Cardiac muscle cell (in vitro differentiated cells and primary cell): ENCODE results near the gene YAP1. TPM values are rescaled to one million over a fixed set of nuclear protein-coding genes. Genes with fewer than 3 reads are reported as not detected.

Experiments
- DNase-seq, 2 donors: peaks; one replicate each; pipeline versions ENCODE4 v3.0.0 to v3.0.0-alpha.2; 2010 to 2017; ENCODE audit warnings: low read depth in 1 of 2, low spot score in 1 of 2
- H3K27ac ChIP-seq: fragments of 200-600 bp; sonication (generic); 2 replicates; pipeline ENCODE4 v1.5.1; 2016
- H3K27me3 ChIP-seq: fragments of 200-600 bp; sonication (generic); 2 replicates; pipeline ENCODE4 v1.6.0; 2016; ENCODE audit warnings: control low read depth
- H3K36me3 ChIP-seq: fragments of 200-600 bp; sonication (generic); 2 replicates; pipeline ENCODE4 v1.5.1; 2016; ENCODE audit warnings: control low read depth
- H3K4me1 ChIP-seq: fragments of 200-600 bp; sonication (generic); 2 replicates; pipeline ENCODE4 v1.8.1; 2017; ENCODE audit warnings: low read depth, mild to moderate bottlenecking, mixed run types
- H3K4me3 ChIP-seq: fragments of 200-600 bp; sonication (generic); 2 replicates; pipeline ENCODE4 v1.5.1; 2016; ENCODE audit warnings: mild to moderate bottlenecking
- H3K9me3 ChIP-seq: fragments of 200-600 bp; sonication (generic); 2 replicates; pipeline ENCODE4 v1.5.1; 2017; ENCODE audit warnings: low read depth, mild to moderate bottlenecking, control low read depth
- polyA plus RNA-seq: library from polyadenylated mRNA; unstranded; fragments of >200 nt; fragmentation: Nextera tagmentation; extraction: Ambion mirVana; gene quantifications from 2 replicates; pipeline ENCODE4 v1.2.1, GENCODE V29; 2016
- total RNA-seq: library from RNA; depleted of rRNA; stranded (reverse); fragments of >200 nt; gene quantifications from 2 replicates; pipeline ENCODE4 v1.2.3, GENCODE V29; 2016
- TF ChIP-seq, protein P1 (sequence below): IDR thresholded peaks from 2 replicates; pipeline ENCODE4 v1.5.1; 2012; ENCODE audit warnings: low read depth, mild to moderate bottlenecking, low read length

The YAP1 gene
- total and polyA plus RNA-seq, 2 experiments from 2014 or later = 40.8 to 277 TPM

DNA sequence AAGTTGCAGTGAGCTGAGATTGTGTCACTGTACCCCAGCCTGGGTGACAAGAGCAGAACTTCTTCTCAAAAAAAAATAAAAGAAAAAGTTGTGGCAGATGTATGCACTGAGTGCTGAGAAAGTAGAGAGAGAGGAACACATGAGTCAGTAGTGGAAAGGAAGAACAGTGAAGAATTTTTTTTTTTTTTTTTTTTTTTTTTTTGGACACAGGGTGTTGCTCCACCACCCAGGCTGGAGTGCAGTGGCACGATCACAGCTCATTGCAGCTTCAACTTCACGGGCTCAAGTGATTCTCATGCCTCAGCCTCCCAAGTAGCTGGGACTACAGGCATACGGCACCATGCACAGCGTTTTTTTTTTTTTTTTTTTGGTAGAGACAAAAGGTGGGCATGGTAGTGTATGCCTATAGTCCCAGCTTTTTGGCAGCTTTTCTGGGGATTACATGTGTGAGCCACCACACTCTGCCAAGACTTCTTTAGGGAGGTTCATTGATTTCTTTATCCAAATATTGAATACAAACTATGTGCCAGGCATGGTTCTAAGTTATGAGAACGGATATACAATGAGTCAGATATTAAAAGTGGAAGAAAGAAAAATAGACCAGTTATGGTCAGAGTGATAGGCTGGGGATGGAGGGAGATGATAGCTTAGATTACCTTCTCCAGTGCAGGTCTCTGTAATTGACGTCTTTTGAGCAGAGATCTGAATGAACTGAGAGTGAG, 62.0 kb downstream of the YAP1 start:
- no peak overlapping the region for H3K4me3 ChIP-seq

DNA sequence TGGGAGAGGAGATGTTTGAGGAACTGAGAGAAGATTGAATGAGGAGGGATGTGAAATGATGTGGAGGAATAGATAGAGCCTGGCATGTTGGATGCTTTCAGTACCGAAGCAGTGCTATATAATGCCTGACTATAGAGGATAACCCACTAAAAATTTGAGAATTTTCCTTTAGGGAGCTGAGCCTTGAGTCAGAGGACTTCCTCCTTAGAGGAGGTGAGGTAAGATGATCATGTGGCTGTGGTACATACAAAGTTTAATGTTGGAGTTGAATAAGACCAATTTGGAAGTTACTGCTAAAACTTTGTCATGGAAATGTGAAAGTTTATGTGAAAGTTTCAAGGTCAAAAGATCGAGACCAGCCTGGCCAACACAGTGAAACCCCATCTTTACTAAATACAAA, 66.9 kb downstream of the YAP1 start:
- H3K27ac ChIP-seq = peak overlapping the region; percentile 39
- H3K9me3 ChIP-seq = no peaks in the 10 kb centered on the region
- H3K27me3 ChIP-seq = no peaks in the 10 kb centered on the region
- no peak overlapping the region for H3K4me3 ChIP-seq
- TF ChIP-seq, protein P1, sequence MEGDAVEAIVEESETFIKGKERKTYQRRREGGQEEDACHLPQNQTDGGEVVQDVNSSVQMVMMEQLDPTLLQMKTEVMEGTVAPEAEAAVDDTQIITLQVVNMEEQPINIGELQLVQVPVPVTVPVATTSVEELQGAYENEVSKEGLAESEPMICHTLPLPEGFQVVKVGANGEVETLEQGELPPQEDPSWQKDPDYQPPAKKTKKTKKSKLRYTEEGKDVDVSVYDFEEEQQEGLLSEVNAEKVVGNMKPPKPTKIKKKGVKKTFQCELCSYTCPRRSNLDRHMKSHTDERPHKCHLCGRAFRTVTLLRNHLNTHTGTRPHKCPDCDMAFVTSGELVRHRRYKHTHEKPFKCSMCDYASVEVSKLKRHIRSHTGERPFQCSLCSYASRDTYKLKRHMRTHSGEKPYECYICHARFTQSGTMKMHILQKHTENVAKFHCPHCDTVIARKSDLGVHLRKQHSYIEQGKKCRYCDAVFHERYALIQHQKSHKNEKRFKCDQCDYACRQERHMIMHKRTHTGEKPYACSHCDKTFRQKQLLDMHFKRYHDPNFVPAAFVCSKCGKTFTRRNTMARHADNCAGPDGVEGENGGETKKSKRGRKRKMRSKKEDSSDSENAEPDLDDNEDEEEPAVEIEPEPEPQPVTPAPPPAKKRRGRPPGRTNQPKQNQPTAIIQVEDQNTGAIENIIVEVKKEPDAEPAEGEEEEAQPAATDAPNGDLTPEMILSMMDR = no peak
- no peak for DNase-seq
- no peaks in the 10 kb centered on the region for H3K4me1 ChIP-seq
- H3K36me3 ChIP-seq = peaks cover 11% of the 10 kb centered on the region

More for the DNA sequence above, 62.0 kb downstream of the YAP1 start:
- Histone ChIP-seq H3K9me3 (no peaks in the 10 kb centered on the region), H3K27me3 (no peaks in the 10 kb centered on the region), H3K36me3 (peaks cover 8% of the 10 kb centered on the region), H3K4me1 (peaks cover 20% of the 10 kb centered on the region), H3K27ac (no peak overlapping the region)
- TF ChIP-seq, protein P1 = no peak
- DNase-seq = peak in 1 of 2 donors; percentile 76

DNA sequence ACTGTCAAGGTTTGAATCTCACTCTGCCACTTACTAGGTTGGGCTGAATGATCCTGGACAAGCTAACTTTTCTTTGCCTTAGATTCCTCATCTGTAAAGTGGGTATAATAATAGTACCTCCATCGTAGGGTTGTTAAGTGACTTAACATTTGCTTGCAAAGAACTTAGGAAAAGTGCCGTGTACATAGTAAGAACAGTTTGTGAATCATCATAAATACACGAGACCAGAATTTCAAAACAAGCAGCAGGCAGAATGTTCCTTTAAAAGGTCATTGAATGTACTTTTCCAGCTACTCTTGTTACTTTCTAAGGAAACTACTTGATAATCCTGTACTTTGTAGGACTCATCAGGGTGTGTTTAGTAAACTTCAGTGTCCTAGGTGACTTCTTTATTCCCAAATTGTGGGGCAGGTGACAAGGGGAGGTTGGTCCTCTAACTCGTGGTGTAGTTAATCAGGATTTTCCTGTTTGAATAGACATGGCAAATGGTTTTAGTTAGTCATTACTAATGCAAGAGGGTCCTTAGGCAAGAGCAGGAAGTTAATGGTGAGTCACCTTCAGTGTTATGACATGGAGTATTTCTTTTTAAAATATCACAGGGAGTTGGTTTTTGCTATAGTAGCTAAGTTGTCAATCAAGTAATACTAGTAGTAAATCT, 67.9 kb downstream of the YAP1 start:
- H3K4me3 ChIP-seq = no peak overlapping the region
- no peaks in the 10 kb centered on the region for H3K4me1 ChIP-seq
- H3K36me3 ChIP-seq = peaks cover 11% of the 10 kb centered on the region
- peak in 1 of 2 donors; percentile 90 for DNase-seq
- TF ChIP-seq, protein P1 = no peak
- peak overlapping the region; percentile 65 for H3K27ac ChIP-seq
- H3K27me3 ChIP-seq = no peaks in the 10 kb centered on the region
- no peaks in the 10 kb centered on the region for H3K9me3 ChIP-seq

DNA sequence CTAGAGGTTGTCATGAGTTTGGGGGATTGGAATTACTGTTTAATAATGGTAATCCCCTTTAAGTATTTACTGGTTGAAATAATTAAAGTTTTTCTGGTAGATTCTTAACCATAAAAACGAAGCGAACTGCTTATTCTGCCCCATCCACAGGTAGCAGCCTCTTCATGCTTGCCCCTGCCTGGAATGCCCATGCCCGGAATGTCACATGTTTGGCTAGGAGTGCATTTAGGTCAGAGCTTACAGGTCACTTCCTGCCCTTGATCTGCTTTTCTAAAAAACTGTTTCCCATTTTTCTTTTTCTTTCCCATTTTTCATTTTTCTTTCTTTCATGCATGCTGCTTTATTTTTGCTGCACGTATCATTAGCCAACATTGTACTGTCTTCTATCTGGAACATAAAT, 69.1 kb downstream of the YAP1 start:
- DNase-seq = no peak
- H3K27me3 ChIP-seq = no peaks in the 10 kb centered on the region
- no peaks in the 10 kb centered on the region for H3K4me1 ChIP-seq
- TF ChIP-seq, protein P1 = no peak
- peaks cover 11% of the 10 kb centered on the region for H3K36me3 ChIP-seq
- H3K4me3 ChIP-seq = no peak overlapping the region
- H3K9me3 ChIP-seq = no peaks in the 10 kb centered on the region
- H3K27ac ChIP-seq = peak overlapping the region; percentile 65

DNA sequence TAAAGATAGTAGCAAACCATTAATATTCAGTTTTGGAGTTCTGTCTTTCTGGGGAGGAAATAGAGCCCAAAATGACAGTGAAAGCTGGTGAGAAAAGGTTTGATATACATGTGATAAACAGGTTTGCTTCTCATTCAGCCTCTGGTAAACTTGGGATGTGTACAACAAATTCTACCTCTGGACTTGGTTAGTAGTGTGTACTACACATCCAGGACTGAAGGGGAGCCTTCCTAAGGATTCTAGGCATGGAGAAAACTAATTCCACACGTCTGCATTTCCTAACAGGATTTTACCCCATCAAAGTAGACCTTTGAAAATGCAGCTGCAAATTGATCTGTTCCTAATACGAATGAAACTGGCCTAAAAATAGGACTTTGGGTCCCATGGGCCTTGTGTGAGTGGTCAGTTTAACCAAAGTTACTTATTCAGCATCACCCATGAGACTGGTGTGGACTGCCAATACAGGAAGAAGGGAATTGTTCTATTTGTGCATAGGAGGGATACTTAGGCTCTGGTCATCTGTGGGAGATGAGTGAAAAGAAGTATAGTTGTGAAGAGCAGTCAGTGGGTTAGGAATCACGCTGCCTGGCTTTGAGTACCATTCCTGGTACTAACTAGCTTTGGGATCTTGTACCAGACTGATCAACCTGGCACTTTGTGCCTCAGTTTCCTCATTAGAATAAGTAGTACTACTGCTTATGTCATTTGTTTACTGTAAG, 74.2 kb downstream of the YAP1 start:
- H3K4me3 ChIP-seq = no peak overlapping the region
- TF ChIP-seq, protein P1 = no peak
- no peak for DNase-seq
- peaks cover 50% of the 10 kb centered on the region for H3K4me1 ChIP-seq
- H3K27me3 ChIP-seq = no peaks in the 10 kb centered on the region
- no peaks in the 10 kb centered on the region for H3K9me3 ChIP-seq
- H3K27ac ChIP-seq = peak overlapping the region; percentile 59
- H3K36me3 ChIP-seq = no peaks in the 10 kb centered on the region
